CD8-positive, alpha-beta memory T cell (primary cell): ENCODE data around the gene SFSWAP. TPM values are rescaled to one million over a fixed set of nuclear protein-coding genes. Genes with fewer than 3 reads are reported as not detected.
A peak's percentile ranks its signal among the peaks of the same experiment; 100 is the strongest.
"Not testable (repeated sequence)": the region's sequence is repeated elsewhere in the genome, so short reads cannot be mapped to it uniquely, and the experiment has no call there.

Experiments used
- CTCF ChIA-PET: fragments of 350-600 bp; sonication (Branson Sonifier 250); formaldehyde crosslinking; loops from one replicate; lab custom pipeline; 2021; ENCODE audit warnings: antibody characterized with exemption; lab: Charles Lee
- POLR2A ChIA-PET: fragments of 350-600 bp; sonication (Branson Sonifier 250); formaldehyde crosslinking; loops from one replicate; lab custom pipeline; 2021; ENCODE audit warnings: antibody characterized with exemption; lab: Charles Lee
- DNase-seq, 5 donors: peaks; one replicate each; pipeline versions ENCODE4 v3.0.0 to v3.0.0-alpha.2; 2020 to 2022; ENCODE audit warnings: mixed read lengths in 1 of 5
- H3K27ac ChIP-seq: one replicate; pipeline ENCODE4 v1.7.0; 2013; ENCODE audit warnings: low read depth, mild to moderate bottlenecking, low read length, moderate library complexity
- H3K27me3 ChIP-seq: 2 replicates; pipeline ENCODE4 v1.7.0; 2013; ENCODE audit warnings: low read length, mild to moderate bottlenecking; ENCODE audit not compliant: insufficient read depth, poor library complexity, severe bottlenecking
- H3K36me3 ChIP-seq: 2 replicates; pipeline ENCODE4 v1.7.0; 2013; ENCODE audit warnings: mild to moderate bottlenecking, low read length, moderate library complexity; ENCODE audit not compliant: insufficient read depth
- H3K4me1 ChIP-seq: 2 replicates; pipeline ENCODE4 v1.7.0; 2013; ENCODE audit warnings: mild to moderate bottlenecking, low read length, moderate library complexity; ENCODE audit not compliant: insufficient read depth
- H3K4me3 ChIP-seq: 2 replicates; pipeline ENCODE4 v1.7.0; 2013; ENCODE audit warnings: mild to moderate bottlenecking, low read length
- H3K9me3 ChIP-seq: 2 replicates; pipeline ENCODE4 v1.7.0; 2013; ENCODE audit warnings: mild to moderate bottlenecking, low read length
- H3K27ac Mint-ChIP-seq, 8 donors: one replicate each; pipeline ENCODE4 v1.8.0; 2020 to 2021; ENCODE audit warnings: mixed read lengths in 8 of 8, mild to moderate bottlenecking in 6 of 8, inconsistent platforms in 3 of 8, moderate library complexity in 3 of 8
- H3K27me3 Mint-ChIP-seq, 2 donors: one replicate each; pipeline ENCODE4 v1.8.0; 2020 to 2021; ENCODE audit warnings: mixed read lengths in 2 of 2, mild to moderate bottlenecking in 1 of 2, moderate library complexity in 1 of 2
- H3K36me3 Mint-ChIP-seq, 3 donors: one replicate each; pipeline ENCODE4 v1.8.0; 2020 to 2021; ENCODE audit warnings: mixed read lengths in 3 of 3, inconsistent platforms in 1 of 3, mild to moderate bottlenecking in 1 of 3
- H3K4me1 Mint-ChIP-seq, 3 donors: one replicate each; pipeline ENCODE4 v1.8.0; 2020 to 2021; ENCODE audit warnings: mixed read lengths in 3 of 3, inconsistent platforms in 1 of 3, mild to moderate bottlenecking in 1 of 3
- H3K4me3 Mint-ChIP-seq, 7 donors: one replicate each; pipeline ENCODE4 v1.8.0; 2020 to 2021; ENCODE audit warnings: mixed read lengths in 7 of 7, mild to moderate bottlenecking in 6 of 7, moderate library complexity in 4 of 7, inconsistent platforms in 2 of 7
- H3K9me3 Mint-ChIP-seq, 5 donors: one replicate each; pipeline ENCODE4 v1.8.0; 2020 to 2022; ENCODE audit warnings: mixed read lengths in 5 of 5, mild to moderate bottlenecking in 3 of 5, moderate library complexity in 2 of 5, inconsistent platforms in 1 of 5
- polyA plus RNA-seq: library from polyadenylated mRNA; unstranded; fragments of 300-500 nt; fragmentation: Illumina TruSeq; gene quantifications from one replicate; pipeline ENCODE4 v1.2.3, GENCODE V29; 2021
- total RNA-seq, 2 experiments: library from RNA; stranded (reverse); gene quantifications; one replicate each; pipeline ENCODE4 v1.2.3, GENCODE V29; 2021

The SFSWAP gene
- total and polyA plus RNA-seq, 3 experiments from 2014 or later = 22.6 to 65.2 (median 63.3) TPM

GRCh38 chr12:131775392-131776236 is 64.7 kb downstream of the SFSWAP start:
- Histone ChIP-seq H3K27ac (no peak overlapping the region), H3K36me3 (peaks cover 27% of the 10 kb centered on the region), H3K4me1 (peaks cover 5% of the 10 kb centered on the region), H3K9me3 (no peaks in the 10 kb centered on the region), H3K27me3 (no peaks in the 10 kb centered on the region), H3K4me3 (no peak overlapping the region)
- ChIA-PET POLR2A (no interaction called here), CTCF (no interaction called here)
- H3K27ac Mint-ChIP-seq = peak overlapping the region in 2 of 8 donors; percentile 58 to 78
- peaks cover 6 to 11% (median 7%) of the 10 kb centered on the region in 3 donors for H3K4me1 Mint-ChIP-seq
- no peak overlapping the region for H3K4me3 Mint-ChIP-seq
- DNase-seq = no peak
- H3K36me3 Mint-ChIP-seq = peaks cover 5 to 88% (median 27%) of the 10 kb centered on the region in 3 donors
- H3K27me3 Mint-ChIP-seq = no peaks in the 10 kb centered on the region
- H3K9me3 Mint-ChIP-seq = no peaks in the 10 kb centered on the region

- Mint-ChIP-seq H3K27ac (peak overlapping the region in 3 of 8 donors; percentile 1 to 78 (median 41)), H3K4me3 (no peak overlapping the region), H3K36me3 (peaks cover 5 to 84% (median 26%) of the 10 kb centered on the region in 3 donors), H3K4me1 (peaks cover 6 to 11% (median 7%) of the 10 kb centered on the region in 3 donors), H3K9me3 (no peaks in the 10 kb centered on the region), H3K27me3 (no peaks in the 10 kb centered on the region)
- Histone ChIP-seq H3K4me3 (no peak overlapping the region), H3K27me3 (no peaks in the 10 kb centered on the region), H3K4me1 (peaks cover 5% of the 10 kb centered on the region), H3K9me3 (no peaks in the 10 kb centered on the region), H3K27ac (no peak overlapping the region), H3K36me3 (peaks cover 21% of the 10 kb centered on the region)
- ChIA-PET POLR2A (no interaction called here), CTCF (no interaction called here)
- no peak for DNase-seq
These were observed 65.5 kb downstream of the SFSWAP start for GRCh38 chr12:131776237-131776889.

- H3K27me3 Mint-ChIP-seq, POLR2A ChIA-PET, H3K27me3 ChIP-seq, H3K4me3 Mint-ChIP-seq, H3K27ac ChIP-seq, CTCF ChIA-PET, H3K9me3 Mint-ChIP-seq, DNase-seq, H3K4me1 ChIP-seq, H3K9me3 ChIP-seq, H3K4me3 ChIP-seq: not testable (repeated sequence)
- H3K36me3 ChIP-seq = peaks cover 21% of the 10 kb centered on the region
- H3K36me3 Mint-ChIP-seq = peaks cover 5 to 85% (median 21%) of the 10 kb centered on the region in 3 donors
- H3K27ac Mint-ChIP-seq = peak overlapping the region in 1 of 8 donors; percentile 66
- peaks cover 6 to 11% (median 7%) of the 10 kb centered on the region in 3 donors for H3K4me1 Mint-ChIP-seq
These were observed 66.4 kb downstream of the SFSWAP start for GRCh38 chr12:131777269-131777668.

- H3K9me3 Mint-ChIP-seq = no peaks in the 10 kb centered on the region
These were observed 68.1 kb downstream of the SFSWAP start for GRCh38 chr12:131779027-131779426.

GRCh38 chr12:131782061-131782460 is 71.2 kb downstream of the SFSWAP start:
- no peaks in the 10 kb centered on the region for H3K9me3 ChIP-seq
- DNase-seq = no peak
- H3K27me3 Mint-ChIP-seq = no peaks in the 10 kb centered on the region
- H3K36me3 Mint-ChIP-seq = peaks cover 5 to 83% (median 17%) of the 10 kb centered on the region in 3 donors
- no peak overlapping the region for H3K27ac ChIP-seq
- H3K4me3 Mint-ChIP-seq = no peak overlapping the region
- no peaks in the 10 kb centered on the region for H3K27me3 ChIP-seq
- no peaks in the 10 kb centered on the region for H3K4me1 Mint-ChIP-seq
- no peaks in the 10 kb centered on the region for H3K9me3 Mint-ChIP-seq
- no peaks in the 10 kb centered on the region for H3K4me1 ChIP-seq
- CTCF ChIA-PET = no interaction called here
- POLR2A ChIA-PET = no interaction called here
- no peak overlapping the region for H3K27ac Mint-ChIP-seq
- H3K4me3 ChIP-seq = no peak overlapping the region
- H3K36me3 ChIP-seq = peaks cover 24% of the 10 kb centered on the region

More at GRCh38 chr12:131779027-131779426, 68.1 kb downstream of the SFSWAP start:
- peaks cover 0 to 6% (median 2%) of the 10 kb centered on the region in 3 donors for H3K4me1 Mint-ChIP-seq
- ChIA-PET CTCF (no interaction called here), POLR2A (no interaction called here)
- H3K4me1 ChIP-seq = no peaks in the 10 kb centered on the region
- peak overlapping the region in 1 of 7 donors; percentile 18 for H3K4me3 Mint-ChIP-seq
- no peaks in the 10 kb centered on the region for H3K9me3 ChIP-seq
- H3K27me3 Mint-ChIP-seq = no peaks in the 10 kb centered on the region
- peaks cover 21% of the 10 kb centered on the region for H3K36me3 ChIP-seq
- no peak overlapping the region for H3K27ac ChIP-seq
- no peaks in the 10 kb centered on the region for H3K27me3 ChIP-seq
- no peak overlapping the region for H3K4me3 ChIP-seq
- H3K36me3 Mint-ChIP-seq = peaks cover 5 to 77% (median 21%) of the 10 kb centered on the region in 3 donors
- peak overlapping the region in 1 of 8 donors; percentile 22 for H3K27ac Mint-ChIP-seq
- no peak for DNase-seq

- ChIA-PET POLR2A (interaction anchor here (0.6 kb wide), 1 partner anchor 353 kb away, joined by 3 read pairs; no protein-coding TSS in a partner anchor), CTCF (no interaction called here)
- DNase-seq = no peak
- Mint-ChIP-seq H3K9me3 (no peaks in the 10 kb centered on the region), H3K4me1 (peaks cover 0 to 2% (median 0%) of the 10 kb centered on the region in 3 donors), H3K36me3 (peaks cover 3 to 79% (median 13%) of the 10 kb centered on the region in 3 donors), H3K27me3 (no peaks in the 10 kb centered on the region), H3K4me3 (no peak overlapping the region), H3K27ac (no peak overlapping the region)
- peaks cover 29% of the 10 kb centered on the region for H3K36me3 ChIP-seq
- H3K27me3 ChIP-seq = no peaks in the 10 kb centered on the region
- H3K4me3 ChIP-seq = no peak overlapping the region
- H3K27ac ChIP-seq = no peak overlapping the region
- no peaks in the 10 kb centered on the region for H3K4me1 ChIP-seq
- H3K9me3 ChIP-seq = no peaks in the 10 kb centered on the region
These were observed 73.1 kb downstream of the SFSWAP start for GRCh38 chr12:131783915-131784541.

- no peaks in the 10 kb centered on the region for H3K27me3 Mint-ChIP-seq
- POLR2A ChIA-PET = interaction anchor here (0.6 kb wide), 1 partner anchor 13 kb away, joined by 3 read pairs; no protein-coding TSS in a partner anchor
These were observed 74.2 kb downstream of the SFSWAP start for GRCh38 chr12:131784909-131785762.

More at GRCh38 chr12:131784909-131785762, 74.2 kb downstream of the SFSWAP start:
- peaks cover 5 to 82% (median 17%) of the 10 kb centered on the region in 3 donors for H3K36me3 Mint-ChIP-seq
- no peaks in the 10 kb centered on the region for H3K4me1 ChIP-seq
- DNase-seq = no peak
- H3K27ac Mint-ChIP-seq = peak overlapping the region in 2 of 8 donors; percentile 27 to 43
- H3K9me3 ChIP-seq = no peaks in the 10 kb centered on the region
- H3K36me3 ChIP-seq = peaks cover 32% of the 10 kb centered on the region
- H3K4me1 Mint-ChIP-seq = peaks cover 0 to 2% (median 0%) of the 10 kb centered on the region in 3 donors
- no peak overlapping the region for H3K27ac ChIP-seq
- no peaks in the 10 kb centered on the region for H3K27me3 ChIP-seq
- no peak overlapping the region for H3K4me3 Mint-ChIP-seq
- no peak overlapping the region for H3K4me3 ChIP-seq
- CTCF ChIA-PET = no interaction called here
- H3K9me3 Mint-ChIP-seq = no peaks in the 10 kb centered on the region
